Measurements from ENCODE around the gene TESPA1. TPM values are rescaled to one million over a fixed set of nuclear protein-coding genes. Genes with fewer than 3 reads are reported as not detected.

TESPA1 gene
- total and polyA plus RNA-seq, 2 of the 8 experiments (the other 6 are each of a cell fraction or from before 2014, with no cell fraction given), result not detected

DNA sequence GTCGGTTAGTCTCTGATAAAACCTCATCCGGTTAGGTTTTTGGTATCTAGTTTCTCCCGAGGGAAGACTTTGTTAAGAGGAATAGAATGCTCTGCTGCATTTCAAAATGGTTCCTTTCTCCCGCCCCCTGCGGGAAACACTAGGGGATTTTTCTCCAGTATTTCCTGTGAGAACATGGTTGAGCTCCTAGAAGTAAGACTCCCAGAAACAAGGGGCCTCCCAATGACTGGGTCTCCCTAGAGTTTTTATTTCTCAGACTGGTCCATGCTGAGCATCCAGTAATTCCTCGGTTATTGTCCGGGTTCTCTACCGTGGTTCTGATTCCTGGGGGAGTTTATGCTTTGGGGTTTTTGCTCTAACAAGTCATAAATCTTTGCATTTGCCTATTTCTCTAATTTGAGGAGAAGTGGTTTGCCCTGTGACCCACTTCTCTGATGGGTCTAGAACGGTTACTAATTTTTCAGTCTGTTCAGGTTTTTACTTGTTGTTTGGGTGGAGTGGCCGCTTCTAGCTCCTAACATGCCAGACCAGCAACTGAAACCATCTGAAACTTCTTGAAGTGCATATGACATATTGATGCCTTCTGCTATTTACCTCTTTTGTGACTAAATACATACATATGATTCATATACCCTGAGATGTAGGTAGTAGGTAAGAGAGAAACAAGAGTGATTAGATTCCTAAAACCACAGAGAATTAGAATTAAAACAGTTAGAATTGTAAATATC is 25.1 kb downstream of the TESPA1 start:
- CTCF ChIA-PET (ENCODE audit: partially characterized antibody), result interaction anchor here (0.7 to 7.1 kb wide), 12 partner anchors 11 to 363 kb away, joined by 3 to 89 read pairs (median 8); partner anchors contain the start of gene MUCL1
- Histone ChIP-seq H3K56ac (replicated peaks; ENCODE audit: insufficient read length, low read depth, low read length) (no peak overlapping the region), H3K27ac (ENCODE audit: low read depth, low read length) (no peak overlapping the region), H3K23ac (ENCODE audit: insufficient read length) (no peak overlapping the region), H2AK5ac (ENCODE audit: low read depth, low read length) (no peak overlapping the region), H4K20me1 (replicated peaks in 1 of 2; ENCODE audit: control insufficient read depth in 1 of 2, insufficient read depth in 2 of 2, low read length in 2 of 2) (no peaks in the 10 kb centered on the region), H3K23me2 (ENCODE audit: low read depth, low read length) (no peaks in the 10 kb centered on the region), H2BK15ac (ENCODE audit: low read length) (no peak overlapping the region), H4K8ac (ENCODE audit: extremely low read depth, insufficient read depth, low read length) (no peak overlapping the region), H3K79me1 (ENCODE audit: low read depth, low read length) (no peaks in the 10 kb centered on the region), H3K4ac (replicated peaks; ENCODE audit: insufficient read length, low read depth, low read length) (no peak overlapping the region), H3K36me3 (ENCODE audit: control insufficient read depth in 2 of 4, insufficient read depth in 4 of 4, low read length in 3 of 4) (no peaks in the 10 kb centered on the region), H2BK20ac (ENCODE audit: low read length) (no peak overlapping the region), H3K9me3 (ENCODE audit: insufficient read depth in 2 of 2, low read depth in 1 of 2, low read length in 1 of 2) (no peaks in the 10 kb centered on the region), H3K18ac (ENCODE audit: extremely low read depth, low read length) (no peak overlapping the region), H4K91ac (replicated peaks; ENCODE audit: insufficient read length, low read length) (no peak overlapping the region), H3K4me3 (ENCODE audit: extremely low read depth in 1 of 4, insufficient read depth in 2 of 4, low read depth in 3 of 4, low read length in 4 of 4) (no peak overlapping the region), H2BK120ac (replicated peaks; ENCODE audit: low read depth, low read length) (no peak overlapping the region), H3K9ac (replicated peaks in 1 of 4; ENCODE audit: extremely low read depth in 1 of 4, low read depth in 3 of 4, low read length in 3 of 4) (no peak overlapping the region), H3K79me2 (ENCODE audit: control insufficient read depth in 1 of 2, insufficient read depth in 2 of 2, low read length in 2 of 2) (no peaks in the 10 kb centered on the region), H3K4me2 (ENCODE audit: insufficient read depth in 1 of 2, low read depth in 2 of 2, low read length in 2 of 2) (no peak overlapping the region), H3K27me3 (replicated peaks in 1 of 4; ENCODE audit: control insufficient read depth in 3 of 4, extremely low read depth in 1 of 4, insufficient read depth in 3 of 4, low read length in 3 of 4) (no peaks in the 10 kb centered on the region), H3K14ac (ENCODE audit: insufficient read length) (no peak overlapping the region), H4K5ac (ENCODE audit: insufficient read length, low read depth, low read length) (no peak overlapping the region), H3K4me1 (replicated peaks in 1 of 4; ENCODE audit: control insufficient read depth in 3 of 4, insufficient read depth in 4 of 4, low read length in 3 of 4) (peaks cover 0 to 5% (median 0%) of the 10 kb centered on the region in 4 experiments; a peak in 2 of 7 replicates), H2BK5ac (ENCODE audit: low read depth, low read length) (no peak overlapping the region), H2BK12ac (ENCODE audit: low read depth, low read length) (no peak overlapping the region), H2AFZ (ENCODE audit: low read length) (peak overlapping the region; percentile 78)
- no peak for DNase-seq (ENCODE audit: low read depth in 1 of 2, low spot score in 2 of 2)
- FAIRE-seq, result no peak
- 86% methylated on average over 10 of the region's 10 CpGs; no CpG with 5 or more reads in 1 of the 2 experiments for WGBS, 2 experiments (ENCODE audit: extremely low coverage in 1 of 2, insufficient coverage in 1 of 2, insufficient read length in 1 of 2, insufficient replicate concordance in 2 of 2, low coverage in 1 of 2, low lambda C conversion rate in 2 of 2, missing lambda C conversion rate in 1 of 2)
- POLR2A ChIA-PET (ENCODE audit: partially characterized antibody), result no interaction called here
- no peak for TF ChIP-seq TAF7 (optimal IDR thresholded peaks at IDR 0.05; ENCODE audit: borderline replicate concordance, low read depth, low read length)
- TF ChIP-seq, protein P1, sequence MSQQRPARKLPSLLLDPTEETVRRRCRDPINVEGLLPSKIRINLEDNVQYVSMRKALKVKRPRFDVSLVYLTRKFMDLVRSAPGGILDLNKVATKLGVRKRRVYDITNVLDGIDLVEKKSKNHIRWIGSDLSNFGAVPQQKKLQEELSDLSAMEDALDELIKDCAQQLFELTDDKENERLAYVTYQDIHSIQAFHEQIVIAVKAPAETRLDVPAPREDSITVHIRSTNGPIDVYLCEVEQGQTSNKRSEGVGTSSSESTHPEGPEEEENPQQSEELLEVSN (IDR thresholded peaks at IDR 0.05), result no peak
- TF ChIP-seq CHD2 (IDR thresholded peaks at IDR 0.05; ENCODE audit: low read length), result no peak
- no peak for TF ChIP-seq SIN3A (conservative IDR thresholded peaks at IDR 0.05 in 1 of 2, IDR thresholded peaks at IDR 0.05 in 1 of 2; ENCODE audit: low read depth in 1 of 2, low read length in 2 of 2)
- no peak for TF ChIP-seq KDM1A (IDR thresholded peaks at IDR 0.05; ENCODE audit: borderline replicate concordance, low read length)
- TF ChIP-seq POLR2A (IDR thresholded peaks at IDR 0.05; ENCODE audit: control extremely low read depth in 1 of 2, low read depth in 2 of 2, low read length in 2 of 2), result no peak
- no peak for TF ChIP-seq RNF2 (IDR thresholded peaks at IDR 0.05; ENCODE audit: borderline replicate concordance, low read depth, low read length, missing control alignments, poor library complexity, severe bottlenecking)
- no peak for TF ChIP-seq TBP (IDR thresholded peaks at IDR 0.05; ENCODE audit: low read depth, low read length)
- TF ChIP-seq TEAD4 (IDR thresholded peaks at IDR 0.05; ENCODE audit: low read depth, low read length), result no peak
- TF ChIP-seq NRF1 (IDR thresholded peaks at IDR 0.05; ENCODE audit: low read depth, low read length), result no peak
- TF ChIP-seq HDAC2 (IDR thresholded peaks at IDR 0.05; ENCODE audit: borderline replicate concordance in 1 of 2, low read depth in 2 of 2, low read length in 2 of 2), result no peak
- TF ChIP-seq BRCA1 (IDR thresholded peaks at IDR 0.05; ENCODE audit: low read depth, low read length), result no peak
